Measurements from ENCODE around the gene ITPR2.

GRCh38 chr12:26841085-26841484 is 8.1 kb upstream of the ITPR2 start:
- TF ChIP-seq, protein P1, sequence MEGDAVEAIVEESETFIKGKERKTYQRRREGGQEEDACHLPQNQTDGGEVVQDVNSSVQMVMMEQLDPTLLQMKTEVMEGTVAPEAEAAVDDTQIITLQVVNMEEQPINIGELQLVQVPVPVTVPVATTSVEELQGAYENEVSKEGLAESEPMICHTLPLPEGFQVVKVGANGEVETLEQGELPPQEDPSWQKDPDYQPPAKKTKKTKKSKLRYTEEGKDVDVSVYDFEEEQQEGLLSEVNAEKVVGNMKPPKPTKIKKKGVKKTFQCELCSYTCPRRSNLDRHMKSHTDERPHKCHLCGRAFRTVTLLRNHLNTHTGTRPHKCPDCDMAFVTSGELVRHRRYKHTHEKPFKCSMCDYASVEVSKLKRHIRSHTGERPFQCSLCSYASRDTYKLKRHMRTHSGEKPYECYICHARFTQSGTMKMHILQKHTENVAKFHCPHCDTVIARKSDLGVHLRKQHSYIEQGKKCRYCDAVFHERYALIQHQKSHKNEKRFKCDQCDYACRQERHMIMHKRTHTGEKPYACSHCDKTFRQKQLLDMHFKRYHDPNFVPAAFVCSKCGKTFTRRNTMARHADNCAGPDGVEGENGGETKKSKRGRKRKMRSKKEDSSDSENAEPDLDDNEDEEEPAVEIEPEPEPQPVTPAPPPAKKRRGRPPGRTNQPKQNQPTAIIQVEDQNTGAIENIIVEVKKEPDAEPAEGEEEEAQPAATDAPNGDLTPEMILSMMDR (IDR thresholded peaks at IDR 0.05; ENCODE audit: low read depth, low read length, missing input control) = no peak
- TF ChIP-seq JUND (IDR thresholded peaks at IDR 0.05) (no peak), TAF1 (conservative IDR thresholded peaks at IDR 0.05) (no peak), GABPA (IDR thresholded peaks at IDR 0.05 in 1 of 2, conservative IDR thresholded peaks at IDR 0.05 in 1 of 2) (no peak), RAD21 (IDR thresholded peaks at IDR 0.05) (no peak), EGR1 (IDR thresholded peaks at IDR 0.05; ENCODE audit: low read depth in 2 of 2) (no peak), ATF3 (IDR thresholded peaks at IDR 0.05) (no peak), REST (IDR thresholded peaks at IDR 0.05) (no peak), YY1 (IDR thresholded peaks at IDR 0.05) (no peak)
- TF ChIP-seq, protein P2, sequence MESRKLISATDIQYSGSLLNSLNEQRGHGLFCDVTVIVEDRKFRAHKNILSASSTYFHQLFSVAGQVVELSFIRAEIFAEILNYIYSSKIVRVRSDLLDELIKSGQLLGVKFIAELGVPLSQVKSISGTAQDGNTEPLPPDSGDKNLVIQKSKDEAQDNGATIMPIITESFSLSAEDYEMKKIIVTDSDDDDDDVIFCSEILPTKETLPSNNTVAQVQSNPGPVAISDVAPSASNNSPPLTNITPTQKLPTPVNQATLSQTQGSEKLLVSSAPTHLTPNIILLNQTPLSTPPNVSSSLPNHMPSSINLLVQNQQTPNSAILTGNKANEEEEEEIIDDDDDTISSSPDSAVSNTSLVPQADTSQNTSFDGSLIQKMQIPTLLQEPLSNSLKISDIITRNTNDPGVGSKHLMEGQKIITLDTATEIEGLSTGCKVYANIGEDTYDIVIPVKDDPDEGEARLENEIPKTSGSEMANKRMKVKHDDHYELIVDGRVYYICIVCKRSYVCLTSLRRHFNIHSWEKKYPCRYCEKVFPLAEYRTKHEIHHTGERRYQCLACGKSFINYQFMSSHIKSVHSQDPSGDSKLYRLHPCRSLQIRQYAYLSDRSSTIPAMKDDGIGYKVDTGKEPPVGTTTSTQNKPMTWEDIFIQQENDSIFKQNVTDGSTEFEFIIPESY (IDR thresholded peaks at IDR 0.05) = no peak
